ENCODE data around the gene SLC23A3. TPM values are rescaled to one million over a fixed set of nuclear protein-coding genes. Genes with fewer than 3 reads are reported as not detected.

SLC23A3 gene
- total RNA-seq, 2 donors from 2014 or later: 0.46 to 1.9 TPM

GRCh38 chr2:219126555-219126954 lies 43.3 kb downstream of the SLC23A3 start:
- Mint-ChIP-seq H3K36me3 (ENCODE audit: low read depth) (no peaks in the 10 kb centered on the region), H3K4me3 (no peak overlapping the region), H3K4me1 (peaks cover 68% of the 10 kb centered on the region), H3K9me3 (no peaks in the 10 kb centered on the region), H3K27me3 (ENCODE audit: insufficient read depth) (no peaks in the 10 kb centered on the region), H3K27ac (peak overlapping the region; percentile 40)
- DNase-seq: no peak
- Histone ChIP-seq H3K36me3 (ENCODE audit: control insufficient read depth, insufficient read depth, low read length) (no peaks in the 10 kb centered on the region), H3K27me3 (ENCODE audit: control insufficient read depth, insufficient read depth, low read length, poor library complexity, severe bottlenecking) (no peaks in the 10 kb centered on the region), H3K9ac (ENCODE audit: extremely low read depth, low read length, poor library complexity, severe bottlenecking) (no peak overlapping the region), H3K9me3 (ENCODE audit: control insufficient read depth, low read length) (no peaks in the 10 kb centered on the region), H3K4me3 (ENCODE audit: low read length) (peak overlapping the region; percentile 32), H3K4me1 (ENCODE audit: control insufficient read depth, insufficient read depth, low read length) (peaks cover 31% of the 10 kb centered on the region), H3K27ac (ENCODE audit: low read depth, low read length) (no peak overlapping the region)
- no peak for TF ChIP-seq CTCF (conservative IDR thresholded peaks at IDR 0.05)
- 86 to 94% methylated on average over 3 of the region's 3 CpGs for WGBS, 2 experiments (ENCODE audit: insufficient coverage in 1 of 2, insufficient read length in 1 of 2)

- WGBS, 2 experiments (ENCODE audit: insufficient coverage in 1 of 2, insufficient read length in 1 of 2): 80% methylated on average over 1 of the region's 1 CpG; no CpG with 5 or more reads in 1 of the 2 experiments
- no peaks in the 10 kb centered on the region for H3K36me3 ChIP-seq (ENCODE audit: control insufficient read depth, insufficient read depth, low read length)
- H3K9me3 ChIP-seq (ENCODE audit: control insufficient read depth, low read length): no peaks in the 10 kb centered on the region
- DNase-seq: no peak
- Mint-ChIP-seq H3K4me1 (peaks cover 68% of the 10 kb centered on the region), H3K36me3 (ENCODE audit: low read depth) (no peaks in the 10 kb centered on the region), H3K4me3 (no peak overlapping the region), H3K9me3 (no peaks in the 10 kb centered on the region), H3K27me3 (ENCODE audit: insufficient read depth) (no peaks in the 10 kb centered on the region), H3K27ac (no peak overlapping the region)
- H3K4me1 ChIP-seq (ENCODE audit: control insufficient read depth, insufficient read depth, low read length): peaks cover 31% of the 10 kb centered on the region
- H3K27me3 ChIP-seq (ENCODE audit: control insufficient read depth, insufficient read depth, low read length, poor library complexity, severe bottlenecking): no peaks in the 10 kb centered on the region
- H3K27ac ChIP-seq (ENCODE audit: low read depth, low read length): no peak overlapping the region
- no peak overlapping the region for H3K9ac ChIP-seq (ENCODE audit: extremely low read depth, low read length, poor library complexity, severe bottlenecking)
- peak overlapping the region; percentile 32 for H3K4me3 ChIP-seq (ENCODE audit: low read length)
- no peak for TF ChIP-seq CTCF (conservative IDR thresholded peaks at IDR 0.05)
These were observed 44.0 kb downstream of the SLC23A3 start for GRCh38 chr2:219125886-219126270.

- Histone ChIP-seq H3K36me3 (ENCODE audit: control insufficient read depth, insufficient read depth, low read length) (no peaks in the 10 kb centered on the region), H3K27me3 (ENCODE audit: control insufficient read depth, insufficient read depth, low read length, poor library complexity, severe bottlenecking) (no peaks in the 10 kb centered on the region), H3K4me1 (ENCODE audit: control insufficient read depth, insufficient read depth, low read length) (peaks cover 31% of the 10 kb centered on the region), H3K9ac (ENCODE audit: extremely low read depth, low read length, poor library complexity, severe bottlenecking) (no peak overlapping the region), H3K4me3 (ENCODE audit: low read length) (no peak overlapping the region), H3K27ac (ENCODE audit: low read depth, low read length) (no peak overlapping the region), H3K9me3 (ENCODE audit: control insufficient read depth, low read length) (no peaks in the 10 kb centered on the region)
- Mint-ChIP-seq H3K27me3 (ENCODE audit: insufficient read depth) (no peaks in the 10 kb centered on the region), H3K4me1 (peaks cover 68% of the 10 kb centered on the region), H3K27ac (peak overlapping the region; percentile 84), H3K36me3 (ENCODE audit: low read depth) (no peaks in the 10 kb centered on the region), H3K9me3 (no peaks in the 10 kb centered on the region), H3K4me3 (no peak overlapping the region)
- no peak for DNase-seq
- WGBS, 2 experiments (ENCODE audit: insufficient coverage in 1 of 2, insufficient read length in 1 of 2): 92 to 95% methylated on average over 8 to 10 of the region's 10 CpGs
- no peak for TF ChIP-seq CTCF (conservative IDR thresholded peaks at IDR 0.05)
These were observed 44.5 kb downstream of the SLC23A3 start for GRCh38 chr2:219125225-219125885.

Data from endodermal cell (in vitro differentiated cells).